D341Med (cell line): ENCODE results near the gene WFIKKN2.
A peak's percentile ranks its signal among the peaks of the same experiment; 100 is the strongest.

Source experiments
- DNase-seq: peaks from one replicate; pipeline ENCODE4 v3.0.0; 2012; ENCODE audit warnings: low spot score

WFIKKN2 gene

GRCh38 chr17:50808413-50808812 is 27.0 kb upstream of the WFIKKN2 start:
- no peak for DNase-seq

GRCh38 chr17:50808888-50809287 is 26.5 kb upstream of the WFIKKN2 start:
- no peak for DNase-seq

- no peak for DNase-seq
These were observed 21.8 kb upstream of the WFIKKN2 start for GRCh38 chr17:50813583-50813982.

- DNase-seq: no peak
These were observed 20.0 kb upstream of the WFIKKN2 start for GRCh38 chr17:50815400-50815799.

GRCh38 chr17:50816271-50816670 is 19.1 kb upstream of the WFIKKN2 start:
- no peak for DNase-seq

- DNase-seq: peak; percentile 88
These were observed 18.3 kb upstream of the WFIKKN2 start for GRCh38 chr17:50816771-50817751.

GRCh38 chr17:50817838-50818237 is 17.5 kb upstream of the WFIKKN2 start:
- DNase-seq: no peak

- no peak for DNase-seq
These were observed 17.1 kb upstream of the WFIKKN2 start for GRCh38 chr17:50818261-50818660.

- DNase-seq: no peak
These were observed 16.3 kb upstream of the WFIKKN2 start for GRCh38 chr17:50818921-50819657.

- no peak for DNase-seq
These were observed 14.7 kb upstream of the WFIKKN2 start for GRCh38 chr17:50820651-50821050.

- DNase-seq: no peak
These were observed 12.8 kb upstream of the WFIKKN2 start for GRCh38 chr17:50822550-50822949.

- DNase-seq: no peak
These were observed 11.0 kb upstream of the WFIKKN2 start for GRCh38 chr17:50824429-50824828.

- no peak for DNase-seq
These were observed 10.2 kb upstream of the WFIKKN2 start for GRCh38 chr17:50825188-50825587.

GRCh38 chr17:50828508-50829170 is 6.7 kb upstream of the WFIKKN2 start:
- no peak for DNase-seq

- DNase-seq: no peak
These were observed 6.1 kb upstream of the WFIKKN2 start for GRCh38 chr17:50829332-50829731.

- no peak for DNase-seq
These were observed 5.0 kb upstream of the WFIKKN2 start for GRCh38 chr17:50830352-50830751.

- peak; percentile 45 for DNase-seq
These were observed 4.4 kb upstream of the WFIKKN2 start for GRCh38 chr17:50830994-50831393.

- peak; percentile 44 for DNase-seq
These were observed 3.9 kb upstream of the WFIKKN2 start for GRCh38 chr17:50831471-50831928.

- DNase-seq: peak; percentile 38
These were observed 3.0 kb upstream of the WFIKKN2 start for GRCh38 chr17:50832267-50832863.

GRCh38 chr17:50832864-50833381 is 2.5 kb upstream of the WFIKKN2 start:
- peak; percentile 36 for DNase-seq

GRCh38 chr17:50833510-50834428 is 1.6 kb upstream of the WFIKKN2 start:
- DNase-seq: peak; percentile 36
